Adrenal gland (tissue), 12 donors: ENCODE measurements around the gene PTER. TPM values are rescaled to one million over a fixed set of nuclear protein-coding genes. Genes with fewer than 3 reads are reported as not detected.

Experiments
- DNase-seq, 7 donors: peaks; one replicate each; pipeline ENCODE4 v3.0.0-alpha.2; 2019 to 2020
- H3K27ac ChIP-seq, 5 donors: fragments of 200-600 bp; sonication (generic) in 4 of 5; 1 replicate in 3 of 5; 2 replicates in 2 of 5; pipeline versions ENCODE4 v1.5.1 to v1.8.0; 2016 to 2020; ENCODE audit warnings: mild to moderate bottlenecking in 1 of 5
- H3K27me3 ChIP-seq: fragments of 200-600 bp; 2 replicates; pipeline ENCODE4 v1.8.0; 2021
- H3K36me3 ChIP-seq, 2 donors: fragments of 200-600 bp; replicated peaks in 1 of 2; 1 replicate in 1 of 2; 2 replicates in 1 of 2; pipeline versions ENCODE4 v1.5.1 to v1.8.0; 2018 to 2022
- H3K4me1 ChIP-seq, 2 donors: fragments of 200-600 bp; replicated peaks in 1 of 2; 1 replicate in 1 of 2; 2 replicates in 1 of 2; pipeline versions ENCODE4 v1.5.1 to v1.8.0; 2018 to 2021
- H3K4me3 ChIP-seq, 4 donors: fragments of 200-600 bp; sonication (generic) in 3 of 4; one replicate each; pipeline ENCODE4 v1.5.1; 2016 to 2018
- H3K9me3 ChIP-seq, 3 donors: fragments of 200-600 bp; sonication (generic) in 1 of 3; replicated peaks in 1 of 3; 1 replicate in 2 of 3; 2 replicates in 1 of 3; pipeline versions ENCODE4 v1.5.1 to v1.8.0; 2016 to 2021
- CTCF ChIP-seq, 6 experiments: fragments of 450-650 bp in 4 of 6; fragments of 200-600 bp in 2 of 6; sonication (generic) in 1 of 6; IDR thresholded peaks; 1 replicate in 5 of 6; 2 replicates in 1 of 6; pipeline versions ENCODE4 v1.5.1 to v1.8.0; 2016 to 2021; ENCODE audit warnings: antibody characterized with exemption in 6 of 6, mild to moderate bottlenecking in 2 of 6, moderate library complexity in 1 of 6
- POLR2A ChIP-seq, 2 donors: fragments of 450-650 bp; IDR thresholded peaks; one replicate each; pipeline ENCODE4 v1.6.1; 2017; ENCODE audit warnings: antibody characterized with exemption in 2 of 2, mild to moderate bottlenecking in 2 of 2, moderate library complexity in 1 of 2
- WGBS, 4 donors: extraction: QIAGEN DNeasy Blood & Tissue Kit in 2 of 4; methylation state at CpG; one replicate each; pipeline versions ENCODE4 v1.1.5 to v1.1.7; 2013 to 2017; 5-methylcytosine and 5-hydroxymethylcytosine counted together
- intact Hi-C, 2 donors: fragments of 100-400 bp; cut with DNase I; formaldehyde crosslinking; loops; one replicate each; pipeline versions ENCODE4 v1.14.1 to v1.15.0; 2022 to 2023
- polyA plus RNA-seq, 3 donors: library from polyadenylated mRNA; stranded (reverse); fragments of 200-250 nt in 2 of 3; fragments of 350-450 nt in 1 of 3; fragmentation: Illumina TruSeq in 1 of 3; extraction: RNeasy Lipid Tissue Mini Kit (QIAGEN cat#74804) in 1 of 3; gene quantifications; one replicate each; pipeline ENCODE4 v1.2.3, GENCODE V29; 2013 to 2014
- total RNA-seq, 9 donors: library from RNA; depleted of rRNA in 4 of 9; stranded (reverse); fragments of >200 nt in 4 of 9; fragments of 120-200 nt in 1 of 9; fragmentation: NEBNext Ultra II Directional in 1 of 9; extraction: Animal tissue kit (Norgen Biotek cat#: 25700) in 1 of 9; gene quantifications; one replicate each; pipeline versions ENCODE4 v1.1.0 to v1.2.4, GENCODE V29; 2013 to 2023
- donor health status: healthy with polysubstance abuse.
- donor health status: Bipolar disorder and iron deficiency.
- donor health status: DM: yes; HTN: yes; CAD: no.
- donor health status: DM: no; HTN: no; CAD: no.
- donor health status: DM: no; HTN: no; CAD: no.
- donor health status: DM: yes; HTN: yes; CAD: no.

The PTER gene
- total and polyA plus RNA-seq, 12 donors = 2.1 to 26.9 (median 13.1) TPM

- Histone ChIP-seq H3K27ac (no peak overlapping the region), H3K36me3 (no peaks in the 10 kb centered on the region), H3K27me3 (no peaks in the 10 kb centered on the region), H3K4me3 (no peak overlapping the region), H3K9me3 (no peaks in the 10 kb centered on the region), H3K4me1 (no peaks in the 10 kb centered on the region)
- no peak for DNase-seq
- 86 to 91% (median 87%) methylated on average over 4 of the region's 4 CpGs for WGBS, 4 donors
- intact Hi-C loops = no loop called here
- TF ChIP-seq CTCF (IDR thresholded peaks at IDR 0.05) (no peak), POLR2A (IDR thresholded peaks at IDR 0.05) (no peak)
Observed at GRCh38 chr10:16478801-16479200, 42.0 kb downstream of the PTER start.

- Histone ChIP-seq H3K27me3 (no peaks in the 10 kb centered on the region), H3K36me3 (no peaks in the 10 kb centered on the region), H3K4me1 (no peaks in the 10 kb centered on the region), H3K27ac (no peak overlapping the region), H3K9me3 (no peaks in the 10 kb centered on the region), H3K4me3 (no peak overlapping the region)
- intact Hi-C loops = no loop called here
- 68 to 76% (median 72%) methylated on average over 5 of the region's 5 CpGs for WGBS, 4 donors
- no peak for TF ChIP-seq CTCF (IDR thresholded peaks at IDR 0.05)
- no peak for TF ChIP-seq POLR2A (IDR thresholded peaks at IDR 0.05)
- no peak for DNase-seq
Observed at GRCh38 chr10:16481052-16481728, 44.4 kb downstream of the PTER start.

GRCh38 chr10:16483241-16483917 lies 46.6 kb downstream of the PTER start:
- Histone ChIP-seq H3K27me3 (no peaks in the 10 kb centered on the region), H3K4me3 (no peak overlapping the region), H3K36me3 (no peaks in the 10 kb centered on the region), H3K4me1 (no peaks in the 10 kb centered on the region), H3K9me3 (no peaks in the 10 kb centered on the region), H3K27ac (no peak overlapping the region)
- no peak for DNase-seq
- intact Hi-C loops = no loop called here
- TF ChIP-seq POLR2A (IDR thresholded peaks at IDR 0.05) = no peak
- no peak for TF ChIP-seq CTCF (IDR thresholded peaks at IDR 0.05)
- 83 to 91% (median 89%) methylated on average over 11 of the region's 11 CpGs for WGBS, 4 donors

- TF ChIP-seq CTCF (IDR thresholded peaks at IDR 0.05) (no peak), POLR2A (IDR thresholded peaks at IDR 0.05) (no peak)
- 92 to 96% (median 93%) methylated on average over 3 of the region's 3 CpGs for WGBS, 4 donors
- intact Hi-C loops = no loop called here
- Histone ChIP-seq H3K27me3 (no peaks in the 10 kb centered on the region), H3K27ac (no peak overlapping the region), H3K9me3 (no peaks in the 10 kb centered on the region), H3K36me3 (no peaks in the 10 kb centered on the region), H3K4me3 (no peak overlapping the region), H3K4me1 (no peaks in the 10 kb centered on the region)
- DNase-seq = no peak
Observed at GRCh38 chr10:16490511-16490910, 53.7 kb downstream of the PTER start.
